HUES6 (cell line): ENCODE measurements around the gene NABP2.

Source experiments
- H3K27ac ChIP-seq: 2 replicates; pipeline ENCODE4 v1.7.0; 2013; ENCODE audit warnings: low read depth, mild to moderate bottlenecking, low read length, inconsistent platforms
- H3K27me3 ChIP-seq: 2 replicates; pipeline ENCODE4 v1.6.1; 2013; ENCODE audit warnings: low read length; ENCODE audit not compliant: control insufficient read depth, insufficient read depth
- H3K36me3 ChIP-seq: 2 replicates; pipeline ENCODE4 v1.6.1; 2013; ENCODE audit warnings: low read length; ENCODE audit not compliant: control insufficient read depth, insufficient read depth
- H3K4me1 ChIP-seq: 2 replicates; pipeline ENCODE4 v1.6.1; 2013; ENCODE audit warnings: low read length; ENCODE audit not compliant: control insufficient read depth, insufficient read depth
- H3K4me3 ChIP-seq: 2 replicates; pipeline ENCODE4 v1.5.1; 2013; ENCODE audit warnings: low read depth, low read length
- H3K9ac ChIP-seq: one replicate; pipeline ENCODE4 v1.6.1; 2013; ENCODE audit warnings: mild to moderate bottlenecking, low read length
- H3K9me3 ChIP-seq: 2 replicates; pipeline ENCODE4 v1.6.1; 2013; ENCODE audit warnings: low read depth, low read length; ENCODE audit not compliant: control insufficient read depth, insufficient read depth

Gene NABP2

GRCh38 chr12:56230432-56231183 lies 6.5 kb downstream of the NABP2 start:
- Histone ChIP-seq H3K9me3 (no peaks in the 10 kb centered on the region), H3K27me3 (no peaks in the 10 kb centered on the region), H3K9ac (no peak overlapping the region), H3K4me1 (no peaks in the 10 kb centered on the region), H3K27ac (no peak overlapping the region), H3K4me3 (no peak overlapping the region), H3K36me3 (peaks cover 3% of the 10 kb centered on the region; the same call in 1 of the 2 replicates)

GRCh38 chr12:56231184-56231582 lies 7.0 kb downstream of the NABP2 start:
- Histone ChIP-seq H3K9ac (no peak overlapping the region), H3K4me1 (no peaks in the 10 kb centered on the region), H3K4me3 (no peak overlapping the region), H3K9me3 (no peaks in the 10 kb centered on the region), H3K36me3 (peaks cover 4% of the 10 kb centered on the region), H3K27ac (no peak overlapping the region), H3K27me3 (no peaks in the 10 kb centered on the region)

- no peak overlapping the region for H3K9ac ChIP-seq
- H3K4me3 ChIP-seq, result no peak overlapping the region
- no peak overlapping the region for H3K27ac ChIP-seq
- H3K9me3 ChIP-seq, result no peaks in the 10 kb centered on the region
- H3K27me3 ChIP-seq, result no peaks in the 10 kb centered on the region
- peaks cover 30% of the 10 kb centered on the region for H3K36me3 ChIP-seq
- no peaks in the 10 kb centered on the region for H3K4me1 ChIP-seq
These were observed 10.7 kb downstream of the NABP2 start for GRCh38 chr12:56234746-56235436.

GRCh38 chr12:56236091-56236490 lies 11.9 kb downstream of the NABP2 start:
- no peak overlapping the region for H3K9ac ChIP-seq
- no peaks in the 10 kb centered on the region for H3K4me1 ChIP-seq
- no peaks in the 10 kb centered on the region for H3K9me3 ChIP-seq
- no peaks in the 10 kb centered on the region for H3K27me3 ChIP-seq
- H3K27ac ChIP-seq, result no peak overlapping the region
- no peak overlapping the region for H3K4me3 ChIP-seq
- H3K36me3 ChIP-seq, result peaks cover 38% of the 10 kb centered on the region

- Histone ChIP-seq H3K27ac (no peak overlapping the region), H3K27me3 (no peaks in the 10 kb centered on the region), H3K36me3 (peaks cover 47% of the 10 kb centered on the region), H3K9me3 (no peaks in the 10 kb centered on the region), H3K4me1 (no peaks in the 10 kb centered on the region), H3K9ac (no peak overlapping the region), H3K4me3 (no peak overlapping the region)
These were observed 12.8 kb downstream of the NABP2 start for GRCh38 chr12:56236985-56237384.

GRCh38 chr12:56237552-56237951 lies 13.4 kb downstream of the NABP2 start:
- Histone ChIP-seq H3K4me1 (no peaks in the 10 kb centered on the region), H3K36me3 (peaks cover 53% of the 10 kb centered on the region)

GRCh38 chr12:56241424-56242303 lies 17.5 kb downstream of the NABP2 start:
- Histone ChIP-seq H3K27me3 (no peaks in the 10 kb centered on the region), H3K4me3 (no peak overlapping the region), H3K27ac (no peak overlapping the region), H3K36me3 (peaks cover 79% of the 10 kb centered on the region), H3K9me3 (no peaks in the 10 kb centered on the region), H3K4me1 (no peaks in the 10 kb centered on the region), H3K9ac (no peak overlapping the region)

More at GRCh38 chr12:56237552-56237951, 13.4 kb downstream of the NABP2 start:
- Histone ChIP-seq H3K9me3 (no peaks in the 10 kb centered on the region), H3K9ac (no peak overlapping the region), H3K4me3 (no peak overlapping the region), H3K27ac (no peak overlapping the region), H3K27me3 (no peaks in the 10 kb centered on the region)

- no peaks in the 10 kb centered on the region for H3K27me3 ChIP-seq
These were observed 18.8 kb downstream of the NABP2 start for GRCh38 chr12:56242986-56243385.

GRCh38 chr12:56243731-56244181 lies 19.6 kb downstream of the NABP2 start:
- H3K27ac ChIP-seq, result no peak overlapping the region
- peaks cover 87% of the 10 kb centered on the region for H3K36me3 ChIP-seq
- no peaks in the 10 kb centered on the region for H3K4me1 ChIP-seq
- no peaks in the 10 kb centered on the region for H3K27me3 ChIP-seq
- H3K9me3 ChIP-seq, result no peaks in the 10 kb centered on the region
- no peak overlapping the region for H3K4me3 ChIP-seq
- H3K9ac ChIP-seq, result no peak overlapping the region

More at GRCh38 chr12:56242986-56243385, 18.8 kb downstream of the NABP2 start:
- H3K4me3 ChIP-seq, result no peak overlapping the region
- H3K4me1 ChIP-seq, result no peaks in the 10 kb centered on the region
- no peak overlapping the region for H3K27ac ChIP-seq
- no peaks in the 10 kb centered on the region for H3K9me3 ChIP-seq
- peaks cover 80% of the 10 kb centered on the region for H3K36me3 ChIP-seq
- no peak overlapping the region for H3K9ac ChIP-seq

- H3K27ac ChIP-seq, result no peak overlapping the region
- H3K9me3 ChIP-seq, result no peaks in the 10 kb centered on the region
- no peaks in the 10 kb centered on the region for H3K4me1 ChIP-seq
- no peak overlapping the region for H3K4me3 ChIP-seq
- peaks cover 87% of the 10 kb centered on the region for H3K36me3 ChIP-seq
- no peaks in the 10 kb centered on the region for H3K27me3 ChIP-seq
- H3K9ac ChIP-seq, result no peak overlapping the region
These were observed 20.4 kb downstream of the NABP2 start for GRCh38 chr12:56244494-56244893.
